Activated CD4-positive, alpha-beta T cell treated with anti-CD3 and anti-CD28 coated beads for 4 hours (primary cell): ENCODE measurements around the gene ZFAND6.

Experiments used
- DNase-seq, 2 donors: peaks; one replicate each; pipeline ENCODE4 v3.0.0-alpha.2; 2020

Gene ZFAND6

GRCh38 chr15:80052597-80053304 is 6.7 kb upstream of the ZFAND6 start:
- no peak for DNase-seq

- DNase-seq: no peak
Observed at GRCh38 chr15:80055933-80056332, 3.5 kb upstream of the ZFAND6 start.

- no peak for DNase-seq
Observed at GRCh38 chr15:80058044-80058443, 1.4 kb upstream of the ZFAND6 start.

GRCh38 chr15:80059786-80060355 is 395 bp downstream of the ZFAND6 start:
- DNase-seq: peak in 1 of 2 donors; percentile 81

- DNase-seq: peak; percentile 9 to 14
Observed at GRCh38 chr15:80060356-80061006, 1.0 kb downstream of the ZFAND6 start.

GRCh38 chr15:80061582-80061981 is 2.1 kb downstream of the ZFAND6 start:
- DNase-seq: no peak

GRCh38 chr15:80066912-80067311 is 7.4 kb downstream of the ZFAND6 start:
- DNase-seq: no peak

GRCh38 chr15:80068578-80068977 is 9.1 kb downstream of the ZFAND6 start:
- no peak for DNase-seq

- DNase-seq: no peak
Observed at GRCh38 chr15:80070840-80071239, 11.4 kb downstream of the ZFAND6 start.

- no peak for DNase-seq
Observed at GRCh38 chr15:80071652-80072051, 12.2 kb downstream of the ZFAND6 start.

GRCh38 chr15:80072285-80072994 is 13.0 kb downstream of the ZFAND6 start:
- DNase-seq: no peak

GRCh38 chr15:80073197-80073596 is 13.7 kb downstream of the ZFAND6 start:
- no peak for DNase-seq

GRCh38 chr15:80076321-80077318 is 17.1 kb downstream of the ZFAND6 start:
- no peak for DNase-seq

- DNase-seq: no peak
Observed at GRCh38 chr15:80081390-80081789, 21.9 kb downstream of the ZFAND6 start.

GRCh38 chr15:80087104-80087503 is 27.6 kb downstream of the ZFAND6 start:
- no peak for DNase-seq

GRCh38 chr15:80090041-80090440 is 30.6 kb downstream of the ZFAND6 start:
- no peak for DNase-seq

- no peak for DNase-seq
Observed at GRCh38 chr15:80090879-80091503, 31.5 kb downstream of the ZFAND6 start.

GRCh38 chr15:80093854-80094418 is 34.5 kb downstream of the ZFAND6 start:
- DNase-seq: peak in 1 of 2 donors; percentile 3

GRCh38 chr15:80095511-80095910 is 36.0 kb downstream of the ZFAND6 start:
- no peak for DNase-seq

- no peak for DNase-seq
Observed at GRCh38 chr15:80095969-80096368, 36.5 kb downstream of the ZFAND6 start.

- DNase-seq: no peak
Observed at GRCh38 chr15:80098341-80098740, 38.9 kb downstream of the ZFAND6 start.
